GM12891 (cell line): ENCODE data around the gene NUFIP2.

Experiments
- POLR2A ChIP-seq: IDR thresholded peaks from 2 replicates; pipeline ENCODE4 v1.6.1; 2011; ENCODE audit warnings: low read depth, low read length, control low read depth
- POLR2AphosphoS5 ChIP-seq: IDR thresholded peaks from 2 replicates; pipeline ENCODE4 v1.6.1; 2011; ENCODE audit warnings: low read depth, low read length, control low read depth
- SPI1 ChIP-seq: IDR thresholded peaks from 2 replicates; pipeline ENCODE4 v1.6.1; 2011; ENCODE audit warnings: low read depth, low read length, control low read depth
- TAF1 ChIP-seq: IDR thresholded peaks from 2 replicates; pipeline ENCODE4 v1.6.1; 2011; ENCODE audit warnings: low read depth, low read length, control low read depth

DNA sequence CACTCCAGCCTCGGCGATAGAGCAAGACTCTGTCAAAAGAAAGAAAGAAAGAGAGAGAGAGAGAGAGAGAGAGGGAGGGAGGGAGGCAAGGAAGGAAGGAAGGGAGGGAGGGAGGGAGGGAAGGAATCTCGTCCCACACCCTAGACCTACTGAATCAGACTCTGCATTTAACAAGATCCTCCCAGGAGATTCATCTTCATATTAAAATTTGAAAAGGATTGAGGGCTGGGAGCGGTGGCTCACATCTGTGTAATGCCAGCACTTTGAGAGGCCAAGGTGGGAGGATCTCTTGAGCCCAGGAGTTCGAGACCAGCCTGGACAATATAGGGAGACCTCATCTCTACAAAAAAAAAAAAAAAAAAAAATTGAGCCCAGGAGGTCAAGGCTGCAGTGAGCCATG, 33.5 kb upstream of the NUFIP2 start:
- TF ChIP-seq POLR2A, result no peak
- no peak for TF ChIP-seq POLR2AphosphoS5
- TF ChIP-seq SPI1, result no peak
- TF ChIP-seq TAF1, result no peak
